IPS-18c (cell line): Measurements from ENCODE around the gene PPIL1.

Experiments used
- H3K4me3 ChIP-seq: 2 replicates; pipeline ENCODE4 v1.7.0; 2013; ENCODE audit warnings: low read depth, mild to moderate bottlenecking, low read length, moderate library complexity; ENCODE audit not compliant: insufficient read depth
- H3K9me3 ChIP-seq: one replicate; pipeline ENCODE4 v1.6.1; 2013; ENCODE audit warnings: mild to moderate bottlenecking, low read length, moderate library complexity; ENCODE audit not compliant: control insufficient read depth, insufficient read depth

Gene PPIL1

DNA sequence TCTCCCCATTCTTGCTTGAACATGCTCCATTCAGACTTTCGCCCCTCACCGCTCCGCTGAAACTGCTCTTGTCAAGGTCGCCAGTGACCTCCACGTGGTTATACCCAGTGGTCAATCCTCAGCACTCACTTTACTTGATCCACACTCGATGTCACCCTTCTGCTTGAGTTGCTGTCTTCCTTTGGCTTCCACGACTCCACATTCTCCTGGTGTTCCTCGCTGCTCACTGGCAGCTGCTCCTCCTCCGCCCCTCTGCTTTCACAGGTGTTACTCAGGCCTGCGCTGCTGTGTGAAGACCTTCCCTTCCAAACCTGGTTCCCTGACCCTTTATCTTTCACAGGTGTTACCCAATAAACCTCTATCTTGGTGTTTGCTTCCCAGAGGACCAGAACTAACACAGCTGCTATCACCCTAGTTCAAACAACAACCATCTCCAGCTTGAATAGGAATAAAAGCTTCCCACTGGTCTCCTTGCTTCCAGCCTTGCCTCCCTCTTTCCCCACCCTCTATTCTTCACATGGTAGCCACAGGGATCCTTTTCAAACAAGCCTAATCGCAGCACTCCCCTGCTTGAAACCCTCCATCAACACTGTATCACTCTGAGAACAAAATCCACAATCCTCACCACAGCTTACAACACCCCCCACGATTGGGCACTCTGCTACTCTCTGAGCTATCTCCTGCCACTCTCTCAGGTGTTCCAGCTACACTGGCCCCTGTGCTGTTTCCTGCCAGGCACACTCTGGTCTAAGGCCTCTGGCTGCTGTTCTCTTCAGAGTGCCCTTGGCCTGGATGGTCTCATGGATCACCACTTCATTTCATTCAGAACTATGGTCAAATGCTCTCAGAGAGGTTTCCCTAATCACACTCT lies 10.7 kb downstream of the PPIL1 start:
- H3K4me3 ChIP-seq = no peak overlapping the region
- H3K9me3 ChIP-seq = no peaks in the 10 kb centered on the region

DNA sequence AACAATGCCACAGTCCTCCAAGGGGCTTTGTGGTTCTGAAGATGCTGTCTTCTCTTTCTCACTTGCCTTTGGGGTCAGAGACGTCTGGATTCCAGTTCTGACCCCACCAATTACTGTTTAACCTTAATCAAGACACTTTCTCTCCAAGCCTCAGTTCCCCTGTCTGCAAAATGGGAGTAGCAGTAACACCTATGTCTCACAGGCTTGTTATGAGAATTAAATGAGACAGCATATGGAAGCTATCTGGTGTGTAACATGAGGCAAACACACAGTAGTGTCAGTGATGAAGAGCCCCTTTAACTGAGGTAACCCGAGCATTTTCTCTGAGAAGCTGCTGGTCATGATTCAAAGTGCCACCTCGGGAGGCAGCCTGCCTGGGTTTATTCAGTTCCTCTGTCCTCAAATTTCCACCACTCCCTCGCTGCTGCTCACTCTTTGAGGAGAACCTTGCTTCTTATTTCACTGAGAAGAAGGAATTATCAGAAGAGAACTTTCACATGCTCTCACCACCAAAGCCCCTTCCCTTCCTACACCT lies 11.7 kb downstream of the PPIL1 start:
- Histone ChIP-seq H3K4me3 (no peak overlapping the region), H3K9me3 (no peaks in the 10 kb centered on the region)

DNA sequence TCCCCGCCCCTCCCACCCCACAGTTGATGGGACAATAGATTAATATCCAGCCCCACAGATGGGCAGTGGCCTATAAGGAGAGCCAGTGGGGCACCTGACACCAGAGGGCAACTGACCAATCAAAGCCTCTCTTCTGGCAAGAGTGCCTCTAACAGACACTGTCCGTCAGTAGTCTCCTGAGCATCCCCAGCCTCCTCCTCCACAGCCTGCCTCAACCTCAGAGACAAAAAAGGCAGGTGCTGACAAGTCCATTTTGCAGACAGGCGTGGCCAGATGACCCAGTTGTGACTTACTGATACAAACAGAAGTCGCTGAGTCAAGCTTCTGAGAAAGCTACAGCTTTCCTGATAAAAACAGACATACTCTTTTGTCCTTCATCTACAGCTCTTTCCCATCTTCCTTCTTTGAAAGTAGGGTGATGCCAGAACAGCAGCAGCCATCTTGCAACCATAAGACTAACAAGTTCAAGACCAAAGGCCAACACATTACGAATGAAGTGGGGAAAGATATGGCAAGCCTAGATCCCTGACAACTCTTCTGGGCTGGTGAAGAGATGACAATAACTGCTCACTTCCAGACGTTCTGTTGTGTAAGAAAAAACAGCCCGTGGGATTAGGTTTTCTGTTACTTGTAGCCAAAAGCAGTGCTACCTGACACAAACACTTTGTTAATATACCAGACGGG lies 12.3 kb downstream of the PPIL1 start:
- Histone ChIP-seq H3K4me3 (no peak overlapping the region), H3K9me3 (no peaks in the 10 kb centered on the region)

DNA sequence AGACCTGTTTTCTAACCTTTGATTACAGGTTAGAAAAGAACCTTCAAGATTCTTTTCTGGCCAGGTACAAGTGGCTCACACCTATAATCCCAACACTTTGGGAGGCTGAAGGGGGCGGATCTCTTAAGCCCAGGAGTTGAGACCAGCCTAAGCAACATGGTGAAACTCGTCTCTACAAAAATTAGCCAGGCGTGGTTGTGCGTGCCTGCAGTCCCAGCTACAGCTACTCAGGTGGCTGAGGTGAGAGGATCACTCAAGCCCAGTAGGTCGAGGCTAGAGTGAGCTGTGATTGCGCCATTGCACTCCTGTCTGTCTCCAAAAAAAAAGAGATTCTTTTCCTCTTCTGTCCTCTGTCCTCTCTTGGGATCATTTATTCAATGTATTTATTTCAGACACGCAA lies 14.5 kb downstream of the PPIL1 start:
- Histone ChIP-seq H3K4me3 (no peak overlapping the region), H3K9me3 (no peaks in the 10 kb centered on the region)

DNA sequence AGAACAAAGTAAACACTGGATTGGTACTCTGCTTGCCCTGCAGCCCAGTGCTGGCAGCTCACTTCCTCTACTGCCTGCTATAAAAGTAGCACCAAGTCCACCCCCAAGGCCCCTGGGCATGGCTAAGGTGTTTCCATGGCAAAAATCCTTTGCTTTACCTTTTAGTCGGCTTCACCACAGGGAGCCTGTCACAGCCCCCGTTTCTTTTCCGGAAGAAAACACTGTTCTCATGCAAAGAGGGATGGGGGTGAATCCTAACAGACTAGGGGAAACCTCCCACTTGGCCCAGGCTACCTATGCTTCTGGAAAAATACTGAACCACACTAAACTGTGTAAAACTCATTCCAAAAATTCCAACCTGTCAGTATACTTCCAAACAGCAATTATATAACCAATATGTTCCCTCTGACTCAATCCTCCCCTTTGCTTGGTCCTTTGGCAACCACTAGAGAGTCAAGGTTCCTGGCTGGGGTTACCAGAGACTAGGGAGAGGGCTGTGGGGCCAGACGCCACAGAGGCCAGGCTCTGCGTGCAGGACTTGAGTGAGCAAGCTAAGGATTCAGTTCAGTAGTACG lies 16.1 kb downstream of the PPIL1 start:
- H3K9me3 ChIP-seq = no peaks in the 10 kb centered on the region
- no peak overlapping the region for H3K4me3 ChIP-seq

DNA sequence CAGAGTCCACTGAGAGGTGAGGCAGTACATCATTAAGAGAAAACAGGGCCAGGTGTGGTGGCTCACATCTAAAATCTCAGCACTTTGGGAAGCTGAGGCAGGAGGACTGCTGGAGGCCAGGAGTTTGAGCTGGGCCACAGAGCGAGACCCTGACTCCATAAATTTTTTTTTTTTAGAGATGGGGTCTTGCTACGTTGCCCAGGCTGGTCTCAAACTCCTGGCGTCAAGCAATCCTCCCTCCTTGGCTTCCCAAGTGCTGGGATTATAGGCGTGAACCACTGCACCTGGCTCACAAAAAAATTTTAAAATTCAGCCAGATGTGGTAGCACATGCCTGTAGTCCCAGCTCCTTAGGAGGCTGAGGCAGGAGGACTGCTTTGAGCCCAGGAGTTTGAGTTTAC lies 17.3 kb downstream of the PPIL1 start:
- H3K9me3 ChIP-seq = no peaks in the 10 kb centered on the region
- H3K4me3 ChIP-seq = no peak overlapping the region

DNA sequence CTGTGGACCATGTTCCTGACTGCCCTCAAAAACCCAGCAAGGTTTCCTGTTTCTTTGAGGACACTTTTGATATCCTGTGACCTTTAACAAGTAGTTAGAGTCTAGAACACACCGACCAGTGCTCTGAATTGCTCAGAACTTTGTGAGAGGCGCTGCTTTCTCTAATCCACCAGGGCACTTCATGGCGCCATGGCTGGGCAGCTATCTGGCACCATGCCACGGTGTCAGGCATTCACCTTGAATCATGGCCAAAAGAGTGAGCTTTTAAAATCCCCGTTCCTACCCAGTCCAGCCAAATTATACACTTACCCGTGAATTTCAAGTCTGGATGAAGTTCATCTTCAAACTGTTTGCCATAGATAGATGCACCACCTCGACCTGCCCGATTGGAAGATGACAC lies 18.3 kb downstream of the PPIL1 start:
- Histone ChIP-seq H3K4me3 (no peak overlapping the region), H3K9me3 (no peaks in the 10 kb centered on the region)

DNA sequence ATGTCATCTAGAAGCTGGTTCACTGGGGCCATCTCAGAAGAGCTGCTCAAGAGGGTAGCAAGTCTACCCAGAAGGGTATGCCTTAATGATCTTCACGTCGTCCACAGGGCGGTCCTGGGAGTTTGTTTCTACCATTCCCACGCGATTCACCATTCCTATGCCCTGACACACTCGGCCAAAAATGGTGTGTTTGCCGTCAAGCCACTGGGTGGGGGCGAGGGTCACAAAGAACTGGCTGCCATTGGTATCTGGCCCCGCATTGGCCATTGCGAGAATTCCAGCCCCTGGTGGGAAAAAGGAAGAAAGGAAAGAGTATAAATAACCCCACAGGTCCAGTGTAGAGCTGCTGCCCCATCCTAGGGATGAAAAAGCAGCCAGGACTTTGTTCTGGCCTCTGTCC lies 18.9 kb downstream of the PPIL1 start:
- Histone ChIP-seq H3K4me3 (no peak overlapping the region), H3K9me3 (no peaks in the 10 kb centered on the region)

DNA sequence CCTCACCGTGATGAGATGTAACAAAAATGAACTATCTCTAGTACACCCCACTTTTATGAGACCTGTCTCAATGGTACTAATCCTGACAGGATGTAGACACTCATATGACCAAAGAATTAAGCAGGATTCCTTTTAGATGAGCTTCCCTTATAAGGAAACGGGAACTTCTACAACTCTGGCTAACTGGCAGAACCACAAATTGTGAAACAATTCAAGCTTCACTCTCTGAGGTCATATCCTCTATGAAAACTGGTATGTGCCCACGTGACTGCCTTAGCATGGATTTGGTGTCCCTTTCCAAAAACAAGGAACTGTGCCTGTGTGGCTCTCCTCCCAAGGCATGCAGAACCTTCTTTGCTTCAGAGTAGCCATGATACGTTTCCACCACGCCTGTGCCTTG lies 21.3 kb downstream of the PPIL1 start:
- no peaks in the 10 kb centered on the region for H3K9me3 ChIP-seq
- H3K4me3 ChIP-seq = no peak overlapping the region

DNA sequence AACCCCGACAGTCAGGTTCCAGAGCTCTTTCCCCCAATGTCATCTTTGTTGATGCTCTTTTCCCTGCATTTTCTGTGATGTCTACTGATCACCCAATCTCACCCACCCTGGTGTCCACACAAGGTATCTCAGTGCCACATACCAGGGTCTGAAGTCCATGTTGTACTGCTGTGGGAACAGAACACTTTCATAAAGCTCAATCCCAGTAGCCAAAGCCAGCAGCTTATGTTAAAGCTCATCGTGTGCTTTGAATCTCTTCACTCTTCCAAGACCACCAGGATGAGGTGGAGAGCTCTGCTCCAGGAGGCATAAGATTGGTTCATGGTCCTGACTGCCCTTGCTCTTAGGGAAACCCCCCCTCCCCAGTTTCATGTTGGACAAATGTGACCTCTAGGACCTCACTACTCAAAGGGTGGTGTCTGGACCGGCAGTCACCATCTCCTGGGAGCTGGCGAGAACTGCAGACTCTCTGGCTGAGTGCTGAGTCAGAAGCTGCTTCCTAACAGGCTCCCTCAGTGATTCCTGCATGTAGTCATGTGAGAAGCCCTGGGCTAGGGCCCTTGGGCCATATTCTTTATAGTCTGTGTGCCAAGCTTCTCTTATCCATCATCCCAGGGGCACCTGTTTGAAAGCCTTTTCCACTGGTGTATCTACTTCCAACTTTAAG lies 22.0 kb downstream of the PPIL1 start:
- no peaks in the 10 kb centered on the region for H3K9me3 ChIP-seq
- no peak overlapping the region for H3K4me3 ChIP-seq

DNA sequence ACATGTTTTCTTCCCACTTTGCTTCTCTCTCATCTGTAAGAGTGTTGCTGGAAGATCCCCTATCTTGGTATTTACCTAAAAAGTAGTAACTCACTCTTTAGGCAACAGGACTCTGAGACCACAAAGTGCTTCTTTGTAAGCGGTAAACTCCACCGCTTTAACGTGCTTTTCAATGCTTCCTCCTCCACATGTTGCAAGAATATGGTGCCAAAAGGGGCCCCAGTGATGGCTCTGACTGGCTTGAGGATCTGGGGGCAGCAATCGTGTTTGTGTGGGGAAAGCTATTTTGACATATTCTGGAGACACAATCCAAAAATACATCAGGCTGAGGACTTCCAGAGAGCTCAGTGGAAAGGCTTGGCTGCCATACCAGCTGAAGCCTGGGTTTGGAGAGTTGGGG lies 23.0 kb downstream of the PPIL1 start:
- Histone ChIP-seq H3K9me3 (no peaks in the 10 kb centered on the region), H3K4me3 (no peak overlapping the region)

DNA sequence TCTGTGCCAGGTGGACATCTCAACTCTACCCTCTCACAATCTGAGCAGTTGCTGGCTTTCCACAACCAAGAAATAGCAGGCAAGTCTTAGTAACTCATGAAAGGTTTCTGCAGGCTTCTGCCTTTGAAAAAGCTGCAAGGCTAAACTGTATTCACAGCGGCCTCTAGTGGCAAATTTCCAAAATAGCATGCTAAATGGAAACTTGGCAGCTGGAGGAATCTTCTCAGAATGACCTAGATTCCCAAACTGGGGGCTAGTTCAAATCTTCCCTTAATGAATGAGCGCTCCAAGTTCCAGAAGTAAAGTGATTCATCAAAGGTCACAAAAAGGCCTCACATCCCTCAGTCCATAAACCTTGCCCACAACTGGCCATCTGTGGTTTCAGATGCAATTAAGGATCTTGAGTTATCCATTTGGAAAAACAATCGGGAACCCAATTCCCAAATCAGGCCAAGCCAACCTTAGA lies 23.4 kb downstream of the PPIL1 start:
- Histone ChIP-seq H3K4me3 (no peak overlapping the region), H3K9me3 (no peaks in the 10 kb centered on the region)

DNA sequence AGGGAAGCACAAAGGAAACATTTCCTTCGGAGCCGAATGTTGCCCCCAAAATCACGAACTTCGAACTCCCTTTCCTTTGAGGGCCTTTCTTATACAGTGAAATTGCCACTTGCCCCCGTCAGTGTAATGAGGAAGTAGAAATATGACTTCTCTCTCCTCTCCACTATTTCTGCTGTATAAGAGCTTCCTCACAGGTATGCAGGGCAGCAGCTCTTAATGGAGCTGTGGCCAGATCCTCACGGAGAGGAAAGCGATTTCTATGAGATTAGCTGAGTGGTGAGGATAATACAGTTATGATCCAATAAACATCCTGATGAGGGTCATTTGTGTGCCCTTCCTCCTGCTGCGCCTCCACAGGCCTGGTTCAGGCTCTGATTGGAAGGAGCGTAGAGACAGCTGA lies 24.6 kb downstream of the PPIL1 start:
- Histone ChIP-seq H3K4me3 (no peak overlapping the region), H3K9me3 (no peaks in the 10 kb centered on the region)

DNA sequence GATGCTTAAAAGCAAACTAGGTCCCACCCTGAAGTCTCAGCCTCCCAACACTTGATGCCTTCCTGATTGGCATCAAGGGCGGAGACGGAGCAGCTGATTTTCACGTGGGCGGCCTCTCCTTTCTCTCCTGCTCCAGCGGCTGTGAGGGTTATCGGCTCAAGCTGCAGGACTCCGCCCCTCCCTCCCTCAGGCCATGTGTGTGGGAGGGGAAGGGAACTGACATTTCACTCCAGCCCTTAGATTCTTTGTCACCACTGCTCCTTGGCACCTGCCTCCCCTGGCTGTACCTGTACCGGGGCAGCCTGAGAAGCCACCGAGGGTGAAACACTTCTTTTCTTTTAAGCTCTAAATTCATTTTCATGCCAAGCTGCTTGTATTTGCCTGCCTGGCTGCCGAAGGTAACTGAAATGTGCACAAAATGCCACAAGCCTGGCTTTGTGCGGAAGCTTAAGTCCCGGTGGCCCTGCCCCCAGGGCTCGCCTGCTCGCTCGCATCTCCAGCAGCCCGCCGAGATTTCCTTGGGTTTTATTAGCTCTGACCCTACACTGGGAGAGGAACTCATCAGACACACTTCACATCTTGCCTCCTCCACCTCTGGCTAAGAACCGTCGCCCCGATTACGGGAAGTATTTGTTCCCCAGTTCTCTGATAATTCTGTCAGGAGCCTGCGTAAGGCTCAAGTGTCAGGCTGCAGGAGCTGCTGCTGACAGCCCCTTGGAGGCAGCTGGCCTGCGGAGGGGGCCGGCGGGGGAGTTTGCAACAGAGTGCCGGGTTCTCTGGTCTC lies 25.8 kb downstream of the PPIL1 start:
- Histone ChIP-seq H3K9me3 (no peaks in the 10 kb centered on the region), H3K4me3 (no peak overlapping the region)

DNA sequence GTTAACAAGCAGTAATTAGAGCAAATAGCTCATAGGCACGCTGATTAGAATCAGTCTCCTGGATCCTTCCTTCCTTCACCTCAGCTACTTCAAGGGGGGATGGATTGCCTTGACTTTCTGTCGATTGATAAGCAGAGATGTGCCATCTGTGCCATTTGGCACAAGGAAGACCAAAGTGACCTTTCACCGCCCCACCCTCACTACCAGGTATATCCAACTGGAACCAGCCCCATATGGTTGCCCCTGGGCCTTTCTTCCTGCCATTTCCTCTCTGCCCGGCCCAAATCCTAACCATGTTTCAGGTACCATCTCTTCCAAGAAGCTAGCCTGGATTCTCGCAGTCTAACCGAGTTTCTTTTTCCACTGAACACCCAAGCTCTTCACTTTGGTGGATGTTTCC lies 26.6 kb downstream of the PPIL1 start:
- no peak overlapping the region for H3K4me3 ChIP-seq

DNA sequence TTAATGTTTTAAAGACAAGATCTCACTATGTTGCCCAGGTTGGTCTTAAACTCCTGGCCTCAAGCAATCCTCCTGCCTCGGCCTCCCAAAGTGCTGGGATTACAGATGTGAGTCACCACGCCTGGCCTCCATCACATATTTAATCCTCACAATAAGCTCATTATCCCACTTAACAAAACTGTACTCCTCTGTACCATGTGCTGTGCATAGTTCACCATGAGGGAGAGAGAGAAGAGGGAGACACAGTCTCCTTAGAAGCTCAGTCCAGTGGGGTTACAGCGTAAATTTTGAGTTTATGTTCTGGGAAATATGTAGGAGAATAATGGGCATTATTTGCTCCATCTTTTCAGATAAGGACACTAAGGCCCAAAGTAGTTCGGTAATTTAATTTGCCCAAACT lies 27.5 kb downstream of the PPIL1 start:
- no peaks in the 10 kb centered on the region for H3K9me3 ChIP-seq

More for the DNA sequence above, 26.6 kb downstream of the PPIL1 start:
- no peaks in the 10 kb centered on the region for H3K9me3 ChIP-seq

DNA sequence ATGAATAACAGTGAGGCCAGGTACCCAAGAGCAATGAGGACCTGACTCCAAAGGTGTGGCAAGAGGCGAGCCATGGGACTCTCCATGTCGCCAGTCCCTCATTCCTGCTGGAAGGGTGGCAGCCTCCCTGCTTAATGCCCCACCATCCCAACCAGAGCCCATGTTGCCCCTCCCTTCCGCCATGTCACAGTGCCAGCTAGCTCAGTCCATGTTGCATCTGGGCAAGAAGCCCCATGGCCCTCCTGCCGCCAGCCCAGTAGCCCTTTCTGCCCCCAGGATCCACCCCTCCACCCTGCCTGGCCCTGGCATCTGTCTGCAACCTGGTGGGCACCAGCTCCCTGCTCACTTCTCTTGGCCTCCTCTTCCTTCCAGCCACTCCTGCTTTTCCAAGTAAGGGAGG lies 29.4 kb downstream of the PPIL1 start:
- H3K9me3 ChIP-seq = peaks cover 2% of the 10 kb centered on the region
- H3K4me3 ChIP-seq = no peak overlapping the region

More for the DNA sequence above, 27.5 kb downstream of the PPIL1 start:
- no peak overlapping the region for H3K4me3 ChIP-seq
